IMR-90 (cell line): Measurements from ENCODE around the gene SOS1. TPM values are rescaled to one million over a fixed set of nuclear protein-coding genes. Genes with fewer than 3 reads are reported as not detected.
A peak's percentile ranks its signal among the peaks of the same experiment; 100 is the strongest.

Source experiments
- ATAC-seq: fragments of 200-7000 bp; cut with Tn5 transposase; 2 replicates; pipeline ENCODE4 v1.9.1; 2020; ENCODE audit warnings: low read depth, mild to moderate bottlenecking, moderate library complexity
- BruUV-seq: library from RNA; stranded (reverse); fragments of 400-500 nt; replicated peaks from 2 replicates; lab custom pipeline; 2021; lab: Mats Ljungman, UMichigan
- CTCF ChIA-PET: fragments of 300-600 bp; formaldehyde crosslinking; extraction: SDS; loops from one replicate; lab custom pipeline; 2021; ENCODE audit warnings: antibody characterized with exemption; lab: Yijun Ruan, JAX
- POLR2A ChIA-PET: fragments of 300-600 bp; sonication (Branson Sonifier 250); formaldehyde crosslinking; loops from one replicate; lab custom pipeline; 2022; ENCODE audit warnings: antibody characterized with exemption; ENCODE audit not compliant: unreplicated experiment; lab: Charles Lee
- DNase-seq: peaks from one replicate; pipeline ENCODE4 v3.0.0; 2013
- H2AFZ ChIP-seq: replicated peaks from 2 replicates; pipeline ENCODE3; 2013; ENCODE audit warnings: low read length, mild to moderate bottlenecking; ENCODE audit not compliant: poor library complexity
- H2AK5ac ChIP-seq: 2 replicates; pipeline ENCODE4 v1.6.1; 2013; ENCODE audit warnings: low read depth, low read length, inconsistent platforms
- H2AK9ac ChIP-seq: replicated peaks from 2 replicates; pipeline ENCODE3; 2013; ENCODE audit warnings: mild to moderate bottlenecking, low read depth, low read length, moderate library complexity; ENCODE audit not compliant: poor library complexity
- H2BK120ac ChIP-seq: 2 replicates; pipeline ENCODE4 v1.6.1; 2013; ENCODE audit warnings: low read depth, low read length, inconsistent platforms
- H2BK15ac ChIP-seq: 3 replicates; pipeline ENCODE4 v1.6.1; 2013; ENCODE audit warnings: low read depth, low read length, inconsistent platforms
- H2BK20ac ChIP-seq: 2 replicates; pipeline ENCODE4 v1.6.1; 2013; ENCODE audit warnings: low read depth, mild to moderate bottlenecking, inconsistent platforms, low read length, moderate library complexity
- H2BK5ac ChIP-seq: 2 replicates; pipeline ENCODE4 v1.6.1; 2013; ENCODE audit warnings: mild to moderate bottlenecking, low read depth, low read length, inconsistent platforms; ENCODE audit not compliant: poor library complexity, severe bottlenecking
- H3K14ac ChIP-seq: replicated peaks from 2 replicates; pipeline ENCODE4 v1.6.1; 2013; ENCODE audit warnings: low read depth, low read length, inconsistent platforms
- H3K18ac ChIP-seq: 2 replicates; pipeline ENCODE4 v1.6.1; 2013; ENCODE audit warnings: low read depth, low read length, control low read depth
- H3K23ac ChIP-seq: 2 replicates; pipeline ENCODE4 v1.6.1; 2013; ENCODE audit warnings: low read depth, low read length, inconsistent platforms
- H3K27ac ChIP-seq: 2 replicates; pipeline ENCODE4 v1.5.1; 2013; ENCODE audit warnings: mild to moderate bottlenecking, control low read depth, low read length; ENCODE audit not compliant: insufficient read depth
- H3K27me3 ChIP-seq: 2 replicates; pipeline ENCODE4 v1.6.1; 2013; ENCODE audit warnings: low read length; ENCODE audit not compliant: control insufficient read depth, insufficient read depth
- H3K36me3 ChIP-seq: 2 replicates; pipeline ENCODE4 v1.6.1; 2013; ENCODE audit warnings: low read length, mixed read lengths; ENCODE audit not compliant: control insufficient read depth, insufficient read depth
- H3K4ac ChIP-seq: 2 replicates; pipeline ENCODE4 v1.6.1; 2013; ENCODE audit warnings: low read depth, low read length, inconsistent platforms
- H3K4me1 ChIP-seq: 2 replicates; pipeline ENCODE4 v1.6.1; 2013; ENCODE audit warnings: low read length, mixed read lengths; ENCODE audit not compliant: control insufficient read depth, insufficient read depth
- H3K4me2 ChIP-seq: 2 replicates; pipeline ENCODE4 v1.6.1; 2013; ENCODE audit warnings: low read depth, mild to moderate bottlenecking, control low read depth, low read length, moderate library complexity
- H3K4me3 ChIP-seq: 2 replicates; pipeline ENCODE4 v1.5.1; 2013; ENCODE audit warnings: low read depth, mild to moderate bottlenecking, control low read depth, low read length, moderate library complexity; ENCODE audit not compliant: insufficient read depth
- H3K56ac ChIP-seq: 2 replicates; pipeline ENCODE4 v1.6.1; 2013; ENCODE audit warnings: low read length, inconsistent platforms; ENCODE audit not compliant: insufficient read depth; ENCODE audit errors: extremely low read depth
- H3K79me1 ChIP-seq, 2 experiments: 2 replicates each; pipeline ENCODE4 v1.6.1; 2013; ENCODE audit warnings: low read length in 2 of 2, inconsistent platforms in 1 of 2, low read depth in 1 of 2
- H3K9ac ChIP-seq: 2 replicates; pipeline ENCODE4 v1.6.1; 2013; ENCODE audit warnings: low read depth, low read length, control low read depth
- H3K9me1 ChIP-seq: 2 replicates; pipeline ENCODE4 v1.6.1; 2013; ENCODE audit warnings: low read length, inconsistent platforms; ENCODE audit not compliant: insufficient read depth
- H3K9me3 ChIP-seq: 2 replicates; pipeline ENCODE4 v1.6.1; 2013; ENCODE audit warnings: low read length; ENCODE audit not compliant: control insufficient read depth, insufficient read depth
- H4K20me1 ChIP-seq: 2 replicates; pipeline ENCODE4 v1.6.1; 2013; ENCODE audit warnings: low read length, inconsistent platforms; ENCODE audit not compliant: insufficient read depth
- H4K5ac ChIP-seq: 2 replicates; pipeline ENCODE4 v1.6.1; 2013; ENCODE audit warnings: mild to moderate bottlenecking, low read depth, low read length, control low read depth
- H4K8ac ChIP-seq, 2 experiments: 2 replicates each; pipeline ENCODE4 v1.6.1; 2013; ENCODE audit warnings: low read depth in 2 of 2, low read length in 2 of 2, control low read depth in 1 of 2, inconsistent platforms in 1 of 2
- H4K91ac ChIP-seq: 2 replicates; pipeline ENCODE4 v1.6.1; 2013; ENCODE audit warnings: low read depth, low read length, inconsistent platforms; ENCODE audit not compliant: insufficient read depth
- BHLHE40 ChIP-seq: fragments of 150-350 bp; IDR thresholded peaks from 2 replicates; pipeline ENCODE4 v1.6.1; 2016; ENCODE audit warnings: mild to moderate bottlenecking, low read depth, low read length
- CEBPB ChIP-seq: IDR thresholded peaks from 2 replicates; pipeline ENCODE4 v1.6.1; 2012; ENCODE audit warnings: low read depth, low read length, improper control_type of control experiment
- CHD1 ChIP-seq: IDR thresholded peaks from 2 replicates; pipeline ENCODE4 v1.6.1; 2012; ENCODE audit warnings: low read depth, low read length, improper control_type of control experiment
- CTCF ChIP-seq: conservative IDR thresholded peaks from 2 replicates; pipeline ENCODE4 v1.5.1; 2012; ENCODE audit warnings: mild to moderate bottlenecking, low read depth, low read length, improper control_type of control experiment
- FOS ChIP-seq: fragments of 150-350 bp; IDR thresholded peaks from 2 replicates; pipeline ENCODE4 v1.6.1; 2016; ENCODE audit warnings: low read depth, low read length
- MAFK ChIP-seq: IDR thresholded peaks from 2 replicates; pipeline ENCODE4 v1.6.1; 2012; ENCODE audit warnings: low read depth, low read length, improper control_type of control experiment
- MAZ ChIP-seq: IDR thresholded peaks from 2 replicates; pipeline ENCODE4 v1.6.1; 2012; ENCODE audit warnings: low read depth, mild to moderate bottlenecking, low read length, improper control_type of control experiment, moderate library complexity, borderline replicate concordance
- MXI1 ChIP-seq: IDR thresholded peaks from 2 replicates; pipeline ENCODE4 v1.6.1; 2012; ENCODE audit warnings: low read depth, mild to moderate bottlenecking, low read length, moderate library complexity, borderline replicate concordance
- NFE2L2 ChIP-seq: fragments of 150-350 bp; IDR thresholded peaks from 2 replicates; pipeline ENCODE4 v1.6.1; 2016; ENCODE audit warnings: low read depth, mild to moderate bottlenecking, low read length
- POLR2A ChIP-seq: IDR thresholded peaks from 2 replicates; pipeline ENCODE4 v1.6.1; 2012; ENCODE audit warnings: mild to moderate bottlenecking, low read depth, low read length
- RAD21 ChIP-seq: IDR thresholded peaks from 2 replicates; pipeline ENCODE4 v1.6.1; 2012; ENCODE audit warnings: low read length, improper control_type of control experiment
- RCOR1 ChIP-seq: IDR thresholded peaks from 2 replicates; pipeline ENCODE4 v1.6.1; 2012; ENCODE audit warnings: mild to moderate bottlenecking, low read length, improper control_type of control experiment; ENCODE audit not compliant: insufficient replicate concordance
- RFX5 ChIP-seq: IDR thresholded peaks from 2 replicates; pipeline ENCODE4 v1.8.0; 2012; ENCODE audit warnings: low read depth, mild to moderate bottlenecking, low read length, moderate library complexity
- SMC3 ChIP-seq: fragments of 150-350 bp; IDR thresholded peaks from 2 replicates; pipeline ENCODE4 v1.6.1; 2016; ENCODE audit warnings: low read depth, mild to moderate bottlenecking, antibody characterized with exemption, low read length, moderate library complexity
- WGBS, 2 experiments: methylation state at CpG; one replicate each; pipeline versions ENCODE4 v1.1.5 to v1.1.7; 2013; ENCODE audit warnings: missing lambda C conversion rate in 2 of 2; ENCODE audit not compliant: insufficient read length in 1 of 2; ENCODE audit errors: extremely low coverage in 2 of 2; 5-methylcytosine and 5-hydroxymethylcytosine counted together
- dilution Hi-C: fragments of 300-500 bp; cut with HindIII; formaldehyde crosslinking; loops from one replicate; pipeline ENCODE4 v1.14.3; 2018; ENCODE audit warnings: low sequenced_read_pairs; ENCODE audit not compliant: unreplicated experiment
- in situ Hi-C: fragments of 300-500 bp; cut with MboI; formaldehyde crosslinking; loops from 3 replicates; pipeline ENCODE4 v1.14.3; 2019; ENCODE audit warnings: low sequenced_read_pairs, inconsistent platforms, mixed read lengths
- intact Hi-C: fragments of 100-400 bp; cut with micrococcal nuclease; formaldehyde crosslinking; loops from 2 replicates; pipeline ENCODE4 v1.10.0; 2022
- polyA plus RNA-seq, 3 experiments: library from polyadenylated mRNA; depleted of rRNA; stranded (reverse); fragments of >200 nt; gene quantifications; 2 replicates each; pipeline ENCODE4 v1.2.3, GENCODE V29; 2012; ENCODE audit warnings: low replicate concordance in 1 of 3
- total RNA-seq: library from RNA; depleted of rRNA; stranded (reverse); fragments of >200 nt; gene quantifications from 2 replicates; pipeline ENCODE4 v1.2.3, GENCODE V29; 2012
- TF ChIP-seq, protein P1 (sequence below): fragments of 150-350 bp; IDR thresholded peaks from 2 replicates; pipeline ENCODE4 v1.6.1; 2016; ENCODE audit warnings: low read depth, mild to moderate bottlenecking, low read length, moderate library complexity, borderline replicate concordance

Gene SOS1
- total and polyA plus RNA-seq, 2 of the 4 experiments (the other 2 are of a cell fraction): 8.2 to 11.2 TPM

- Histone ChIP-seq H3K4me3 (peak overlapping the region; percentile 81), H2BK120ac (peak overlapping the region; percentile 42), H3K27me3 (no peaks in the 10 kb centered on the region), H2AK5ac (peak overlapping the region; percentile 95), H2AK9ac (peak overlapping the region; percentile 72), H4K5ac (peak overlapping the region; percentile 93), H3K4ac (peak overlapping the region; percentile 86), H2BK20ac (no peak overlapping the region), H3K27ac (peak overlapping the region; percentile 88), H3K14ac (peak overlapping the region; percentile 93), H3K4me2 (peak overlapping the region; percentile 77), H4K91ac (peak overlapping the region; percentile 61), H2AFZ (peak overlapping the region; percentile 95), H4K8ac (peak overlapping the region; percentile 92 to 100), H3K56ac (peak overlapping the region; percentile 67), H3K18ac (peak overlapping the region; percentile 55), H3K36me3 (no peaks in the 10 kb centered on the region), H3K9ac (peak overlapping the region; percentile 96), H3K79me1 (peaks cover 5 to 32% of the 10 kb centered on the region in 2 experiments; a peak in 3 of 4 replicates), H2BK15ac (peak overlapping the region; percentile 1; the same call in 1 of the 3 replicates), H3K9me1 (peaks cover 8% of the 10 kb centered on the region), H4K20me1 (peaks cover 14% of the 10 kb centered on the region), H3K9me3 (no peaks in the 10 kb centered on the region), H3K4me1 (peaks cover 3% of the 10 kb centered on the region), H3K23ac (peak overlapping the region; percentile 57), H2BK5ac (peak overlapping the region; percentile 79)
- TF ChIP-seq FOS (no peak), MXI1 (no peak), NFE2L2 (no peak), RCOR1 (no peak), MAFK (no peak), RFX5 (no peak), MAZ (no peak), CTCF (no peak), BHLHE40 (no peak), RAD21 (no peak), CEBPB (no peak), POLR2A (no peak), CHD1 (no peak), SMC3 (no peak)
- TF ChIP-seq, protein P1, sequence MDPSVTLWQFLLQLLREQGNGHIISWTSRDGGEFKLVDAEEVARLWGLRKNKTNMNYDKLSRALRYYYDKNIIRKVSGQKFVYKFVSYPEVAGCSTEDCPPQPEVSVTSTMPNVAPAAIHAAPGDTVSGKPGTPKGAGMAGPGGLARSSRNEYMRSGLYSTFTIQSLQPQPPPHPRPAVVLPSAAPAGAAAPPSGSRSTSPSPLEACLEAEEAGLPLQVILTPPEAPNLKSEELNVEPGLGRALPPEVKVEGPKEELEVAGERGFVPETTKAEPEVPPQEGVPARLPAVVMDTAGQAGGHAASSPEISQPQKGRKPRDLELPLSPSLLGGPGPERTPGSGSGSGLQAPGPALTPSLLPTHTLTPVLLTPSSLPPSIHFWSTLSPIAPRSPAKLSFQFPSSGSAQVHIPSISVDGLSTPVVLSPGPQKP: no peak
- POLR2A ChIA-PET: interaction anchor here (0.5 kb wide), 1 partner anchor 1644 kb away, joined by 6 read pairs; no protein-coding TSS in a partner anchor
- CTCF ChIA-PET: interaction anchor here (1.0 kb wide), 1 partner anchor 106 kb away, joined by 4 read pairs; no protein-coding TSS in a partner anchor
- 40% methylated on average over 2 of the region's 25 CpGs; no CpG with 5 or more reads in 1 of the 2 experiments for WGBS, 2 experiments
- no TSS peak for BruUV-seq
- ATAC-seq (no peak), DNase-seq (no peak)
- dilution Hi-C loops: no loop called here
- in situ Hi-C loops: no loop called here
- intact Hi-C loops: no loop called here
Measured at GRCh38 chr2:39123436-39123999, 2.7 kb upstream of the SOS1 start.
